ENCODE results near the gene RANBP3.

- no peak for TF ChIP-seq GLIS3 (CRISPR knock-in tag; IDR thresholded peaks at IDR 0.05)
- no peak for TF ChIP-seq POU6F1 (CRISPR knock-in tag; IDR thresholded peaks at IDR 0.05; ENCODE audit: borderline replicate concordance, low read depth)
- no peak for TF ChIP-seq CSDC2 (CRISPR knock-in tag; IDR thresholded peaks at IDR 0.05)
- no peak for TF ChIP-seq PATZ1 (CRISPR knock-in tag; IDR thresholded peaks at IDR 0.05; ENCODE audit: borderline replicate concordance)
- TF ChIP-seq ZFP3 (CRISPR knock-in tag; IDR thresholded peaks at IDR 0.05), result no peak
- no peak for TF ChIP-seq CREB5 (CRISPR knock-in tag; IDR thresholded peaks at IDR 0.05; ENCODE audit: low read depth)
- TF ChIP-seq ZNF70 (CRISPR knock-in tag; IDR thresholded peaks at IDR 0.05), result no peak
- no peak for TF ChIP-seq OSR1 (CRISPR knock-in tag; IDR thresholded peaks at IDR 0.05)
- TF ChIP-seq ZC3H10 (CRISPR knock-in tag; IDR thresholded peaks at IDR 0.05), result no peak
- TF ChIP-seq TSHZ2 (CRISPR knock-in tag; IDR thresholded peaks at IDR 0.05), result peak; percentile 34; the same call in 1 of the 2 replicates
- TF ChIP-seq ESRRG (CRISPR knock-in tag; IDR thresholded peaks at IDR 0.05), result no peak
- no peak for TF ChIP-seq ZNF8 (CRISPR knock-in tag; IDR thresholded peaks at IDR 0.05)
- TF ChIP-seq SNAI2 (CRISPR knock-in tag; IDR thresholded peaks at IDR 0.05), result no peak
- TF ChIP-seq RARB (CRISPR knock-in tag; IDR thresholded peaks at IDR 0.05), result no peak
Observed at GRCh38 chr19:5893907-5894703, 83.8 kb downstream of the RANBP3 start.

Measured in SK-N-SH treated with all-trans-retinoic acid at 6 μM for 48 hours (cell line).